GM19324 (cell line): ENCODE results near the gene TRAPPC10.
A peak's percentile ranks its signal among the peaks of the same experiment; 100 is the strongest.
"Not testable (repeated sequence)": the region's sequence is repeated elsewhere in the genome, so short reads cannot be mapped to it uniquely, and the experiment has no call there.

ENCODE experiments used
- ATAC-seq: cut with Tn5 transposase; IDR thresholded peaks from one replicate; pipeline ENCODE4 v1.9.1; 2021; ENCODE audit warnings: mild to moderate bottlenecking, moderate library complexity; ENCODE audit not compliant: unreplicated experiment, low FRiP score

Gene TRAPPC10

DNA sequence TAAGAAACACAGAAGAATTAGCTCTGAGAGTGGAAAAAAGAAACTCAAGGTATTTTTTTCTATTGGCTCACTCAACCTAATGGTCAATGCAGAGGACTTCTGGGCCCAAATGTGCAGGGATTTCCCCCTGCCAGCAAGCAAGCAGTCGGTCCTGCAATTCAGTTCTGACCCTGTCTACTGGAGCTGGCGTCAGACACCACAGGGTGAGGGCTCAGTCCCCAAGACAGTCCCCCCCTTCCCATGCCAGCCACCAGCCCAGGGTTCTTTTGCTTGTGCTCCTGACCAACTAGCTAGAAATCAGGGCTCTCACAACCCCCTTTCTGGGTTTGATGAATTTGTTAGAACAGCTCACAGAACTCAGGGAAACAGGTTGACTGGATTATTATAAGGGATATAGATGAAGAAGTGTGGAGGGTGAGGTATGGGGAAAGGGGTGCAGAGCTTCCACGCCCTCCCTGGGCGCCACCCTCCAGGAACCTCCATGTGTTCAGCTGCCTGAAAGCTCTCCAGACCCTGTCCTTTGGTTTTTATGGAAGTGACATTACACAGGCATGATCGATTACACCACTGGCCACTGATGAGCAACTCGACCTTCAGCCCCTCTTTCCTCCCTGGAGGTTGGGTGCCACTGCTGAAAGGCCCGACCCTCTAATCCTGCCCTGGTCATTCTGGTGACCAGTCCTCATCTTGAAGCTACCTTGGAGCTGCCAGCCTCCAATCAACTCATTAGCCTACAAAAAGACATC, 72.6 kb downstream of the TRAPPC10 start:
- ATAC-seq: no peak

GRCh38 chr21:44085491-44086321, 73.6 kb downstream of the TRAPPC10 start:
- ATAC-seq: no peak

- no peak for ATAC-seq
These were observed 74.7 kb downstream of the TRAPPC10 start for GRCh38 chr21:44086636-44087425.

DNA sequence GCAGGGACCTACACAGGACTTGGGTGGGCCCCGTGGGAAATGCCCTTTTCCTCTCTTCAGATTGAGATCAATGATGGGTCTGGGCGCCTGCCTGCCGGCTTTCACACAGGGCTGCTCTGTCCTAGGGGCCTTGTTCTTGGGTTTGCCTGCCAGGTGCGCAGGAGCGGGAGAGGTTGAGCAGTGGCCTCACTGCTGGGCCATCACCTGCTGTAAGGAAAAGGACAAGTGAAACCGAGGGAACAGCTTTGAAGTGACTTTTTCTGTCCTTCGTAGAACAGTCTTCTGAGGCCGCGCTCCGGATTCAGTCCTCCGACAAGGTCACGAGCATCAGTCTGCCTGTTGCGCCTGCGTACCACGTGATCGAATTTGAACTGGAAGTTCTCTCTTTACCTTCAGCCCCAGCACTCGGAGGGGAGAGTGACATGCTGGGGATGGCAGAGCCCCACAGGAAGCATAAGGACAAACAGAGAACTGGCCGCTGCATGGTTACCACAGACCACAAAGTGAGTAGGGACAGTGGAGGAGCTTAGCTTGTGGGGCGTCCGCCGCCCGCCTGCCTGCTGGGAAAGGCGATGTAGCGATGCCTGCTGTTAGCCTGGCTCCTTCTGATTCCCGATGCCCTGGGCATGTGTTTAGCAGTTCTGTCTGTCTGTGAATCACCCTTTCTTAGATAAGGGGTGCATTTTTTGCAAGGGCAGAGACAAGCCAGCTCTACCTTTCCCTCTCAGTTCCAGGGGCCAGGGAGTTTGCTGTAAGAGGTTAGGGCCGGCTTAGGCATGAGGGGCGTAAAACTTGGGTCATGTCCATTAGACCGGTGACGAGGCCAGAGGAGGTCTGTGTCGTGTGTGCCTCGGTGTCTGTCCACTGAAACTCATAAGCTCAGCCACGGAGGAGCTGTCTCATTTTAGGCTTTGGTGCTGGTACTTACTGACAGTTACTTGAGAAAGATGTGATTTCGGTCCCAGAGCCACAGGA, 75.6 kb downstream of the TRAPPC10 start:
- ATAC-seq: no peak

DNA sequence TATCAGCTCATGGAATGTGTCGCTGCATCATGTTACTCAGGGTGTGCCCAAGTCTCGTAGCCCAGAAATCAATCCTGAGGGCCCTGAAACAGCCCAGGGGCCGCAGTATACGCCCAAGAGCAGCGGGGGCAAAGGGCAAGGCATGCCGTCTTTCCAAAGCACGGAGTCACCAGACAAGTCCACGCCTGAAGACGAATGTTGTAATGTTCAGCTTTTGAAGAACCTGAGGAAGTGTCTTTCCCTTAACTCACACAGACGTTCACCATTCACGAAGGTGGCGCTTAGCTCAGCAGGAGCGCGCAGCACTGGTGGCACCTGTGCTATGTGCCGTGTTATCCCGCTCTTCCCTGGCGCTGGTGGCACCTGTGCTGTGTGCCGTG, 76.3 kb downstream of the TRAPPC10 start:
- no peak for ATAC-seq

- no peak for ATAC-seq
These were observed 77.1 kb downstream of the TRAPPC10 start for GRCh38 chr21:44089001-44089911.

DNA sequence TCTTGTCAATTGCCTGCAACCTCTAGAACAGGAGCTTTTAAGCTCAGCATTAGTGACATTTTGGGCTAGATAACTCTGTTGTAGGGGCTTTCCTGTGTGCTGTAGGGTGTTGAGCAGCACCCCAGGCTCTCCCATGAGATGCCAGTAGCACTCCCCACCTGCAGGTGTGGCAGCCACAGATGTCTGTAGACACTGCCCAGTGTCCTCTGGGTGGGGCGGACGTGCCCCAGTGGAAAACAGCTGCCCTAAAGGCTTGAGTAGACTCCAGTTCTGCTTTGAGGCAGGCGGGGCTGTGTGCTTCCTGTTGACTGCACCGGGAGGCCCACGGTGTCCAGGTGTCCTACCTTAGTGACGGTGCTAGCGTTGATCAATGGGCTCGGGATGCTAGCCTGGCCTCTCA, 78.2 kb downstream of the TRAPPC10 start:
- ATAC-seq: no peak

GRCh38 chr21:44092211-44092610, 80.1 kb downstream of the TRAPPC10 start:
- no peak for ATAC-seq

GRCh38 chr21:44093761-44094160, 81.7 kb downstream of the TRAPPC10 start:
- no peak for ATAC-seq

- ATAC-seq: no peak
These were observed 82.7 kb downstream of the TRAPPC10 start for GRCh38 chr21:44094832-44095231.

GRCh38 chr21:44098507-44098906, 86.4 kb downstream of the TRAPPC10 start:
- ATAC-seq: not testable (repeated sequence)

GRCh38 chr21:44098964-44099363, 86.9 kb downstream of the TRAPPC10 start:
- not testable (repeated sequence) for ATAC-seq

DNA sequence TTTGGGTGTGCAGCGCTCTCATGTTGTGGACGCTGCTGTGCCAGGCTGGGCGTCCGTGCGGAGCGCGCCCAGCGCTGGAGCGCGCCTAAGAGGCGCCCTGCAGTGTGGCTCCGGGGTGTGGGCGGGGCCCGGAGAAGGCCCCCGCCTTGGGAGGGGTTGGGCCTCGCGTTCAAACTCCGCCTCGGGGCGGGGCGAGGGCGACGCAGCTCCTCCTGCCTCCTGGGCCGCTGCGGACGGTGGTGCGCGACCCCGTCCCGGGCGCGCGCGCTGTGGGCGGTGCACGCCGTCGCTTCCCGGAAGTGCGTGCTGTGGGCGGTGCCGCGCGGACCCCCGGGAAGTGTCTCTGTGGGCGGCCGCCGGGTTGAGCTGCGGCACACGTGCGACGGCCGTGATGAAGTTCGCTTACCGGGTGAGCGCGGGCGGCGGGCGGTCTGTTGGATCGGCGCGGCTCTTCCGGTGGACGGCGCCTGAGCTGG, 95.0 kb downstream of the TRAPPC10 start, which contains the start of gene PWP2:
Gene PWP2 (plus strand): TSS at position 374 of the 476 bp plus-strand sequence. CDS start 18 bp downstream, at position 392.
- ATAC-seq: peak; percentile 90

DNA sequence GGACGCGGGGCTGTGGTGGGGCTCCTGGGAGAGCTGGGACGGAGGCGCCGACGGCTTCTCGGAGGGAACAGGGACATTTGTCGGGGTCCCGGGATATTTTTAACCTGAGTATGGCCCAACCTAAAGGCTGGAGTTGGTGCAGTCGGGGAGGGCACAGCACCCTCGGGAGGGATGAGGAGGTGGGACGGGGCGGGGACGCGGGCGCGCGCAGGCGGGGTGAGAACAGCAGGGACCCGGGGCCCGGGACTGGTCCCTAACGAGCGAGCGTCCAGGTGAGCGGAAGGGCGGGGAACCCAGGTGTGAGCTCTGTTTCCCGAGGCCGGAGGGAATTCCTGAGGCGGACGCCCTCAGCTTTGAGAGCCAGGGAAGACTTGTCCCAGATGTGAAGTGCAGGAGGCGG, 95.5 kb downstream of the TRAPPC10 start:
- peak; percentile 26 for ATAC-seq

- not testable (repeated sequence) for ATAC-seq
These were observed 101.7 kb downstream of the TRAPPC10 start for GRCh38 chr21:44113702-44114371.

DNA sequence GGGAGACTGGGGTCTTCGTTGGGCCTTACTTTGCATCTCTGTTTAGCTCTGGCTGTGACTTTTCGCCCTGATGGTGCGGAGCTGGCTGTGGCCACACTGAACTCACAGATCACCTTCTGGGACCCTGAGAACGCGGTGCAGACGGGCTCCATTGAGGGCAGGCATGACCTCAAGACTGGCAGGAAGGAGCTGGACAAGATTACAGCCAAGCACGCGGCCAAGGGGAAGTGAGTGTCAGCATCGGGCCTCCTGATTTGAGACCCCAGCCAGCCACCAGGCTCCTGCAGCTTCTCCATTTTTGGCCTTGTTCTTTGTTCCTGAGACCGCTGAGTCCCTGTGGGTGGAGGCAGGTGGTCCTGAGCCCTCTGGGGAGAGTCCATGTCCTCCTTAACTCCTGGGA, 110.0 kb downstream of the TRAPPC10 start:
- not testable (repeated sequence) for ATAC-seq

GRCh38 chr21:44127827-44128226, 115.7 kb downstream of the TRAPPC10 start:
- not testable (repeated sequence) for ATAC-seq

DNA sequence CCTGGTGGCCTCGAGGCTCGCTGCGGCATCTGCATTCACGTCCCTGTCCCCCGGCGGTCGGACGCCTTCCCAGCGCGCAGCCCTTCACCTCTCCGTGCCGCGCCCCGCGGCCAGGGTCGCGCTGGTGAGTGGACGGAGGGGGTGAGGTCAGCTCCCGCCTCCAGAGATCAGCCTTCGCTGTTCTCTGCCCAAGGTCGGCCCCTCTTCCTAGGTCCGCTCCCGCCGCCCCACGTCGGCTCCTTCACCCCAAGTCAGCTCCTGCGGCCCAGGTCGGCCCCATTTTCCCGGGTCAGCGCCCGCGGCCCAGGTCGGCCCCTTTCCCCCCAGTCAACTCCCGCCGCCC, 121.6 kb downstream of the TRAPPC10 start:
- ATAC-seq: peak; percentile 32
